CD14-positive monocyte (primary cell): ENCODE measurements around the gene SOBP. TPM values are rescaled to one million over a fixed set of nuclear protein-coding genes. Genes with fewer than 3 reads are reported as not detected.

Experiments
- DNase-seq, 3 donors: peaks; one replicate each; pipeline ENCODE4 v3.0.0-alpha.2; 2011 to 2022
- H2AFZ ChIP-seq: 2 replicates; pipeline ENCODE4 v1.6.0; 2012; ENCODE audit warnings: mild to moderate bottlenecking, low read depth, low read length, inconsistent platforms; ENCODE audit not compliant: insufficient read depth, poor library complexity, severe bottlenecking
- H3K27ac ChIP-seq, 2 donors: 1 replicate in 1 of 2; 2 replicates in 1 of 2; pipeline ENCODE4 v1.5.1; 2012 to 2013; ENCODE audit warnings: low read length in 2 of 2, control low read depth in 1 of 2, inconsistent platforms in 1 of 2, low read depth in 1 of 2, mild to moderate bottlenecking in 1 of 2
- H3K27me3 ChIP-seq, 2 donors: one replicate each; pipeline versions ENCODE4 v1.6.0 to v1.6.1; 2011 to 2013; ENCODE audit warnings: low read length in 2 of 2; ENCODE audit not compliant: control insufficient read depth in 2 of 2, insufficient read depth in 2 of 2
- H3K36me3 ChIP-seq, 2 donors: replicated peaks in 1 of 2; 1 replicate in 1 of 2; 2 replicates in 1 of 2; pipeline versions ENCODE4 v1.5.1 to v1.6.1; 2012 to 2013; ENCODE audit warnings: low read length in 2 of 2, control low read depth in 1 of 2, inconsistent platforms in 1 of 2, mild to moderate bottlenecking in 1 of 2; ENCODE audit not compliant: insufficient read depth in 2 of 2, control insufficient read depth in 1 of 2
- H3K4me1 ChIP-seq, 2 donors: 1 replicate in 1 of 2; 2 replicates in 1 of 2; pipeline versions ENCODE4 v1.5.1 to v1.6.1; 2012 to 2013; ENCODE audit warnings: low read length in 2 of 2, control low read depth in 1 of 2, inconsistent platforms in 1 of 2, mild to moderate bottlenecking in 1 of 2, moderate library complexity in 1 of 2; ENCODE audit not compliant: insufficient read depth in 2 of 2, control insufficient read depth in 1 of 2
- H3K4me2 ChIP-seq: replicated peaks from 2 replicates; pipeline ENCODE3; 2012; ENCODE audit warnings: low read length, moderate library complexity, mild to moderate bottlenecking; ENCODE audit not compliant: poor library complexity, severe bottlenecking; ENCODE audit errors: extremely low read depth
- H3K4me3 ChIP-seq, 3 experiments: fragments of 200-600 bp in 1 of 3; sonication (generic) in 1 of 3; replicated peaks in 1 of 3; 1 replicate in 2 of 3; 2 replicates in 1 of 3; pipeline ENCODE4 v1.5.1; 2011 to 2013; ENCODE audit warnings: low read length in 3 of 3, mild to moderate bottlenecking in 3 of 3, control low read depth in 2 of 3, low read depth in 2 of 3, inconsistent platforms in 1 of 3, moderate library complexity in 1 of 3
- H3K79me2 ChIP-seq: 2 replicates; pipeline ENCODE4 v1.6.0; 2012; ENCODE audit warnings: mild to moderate bottlenecking, control low read depth, inconsistent platforms, low read length, moderate library complexity; ENCODE audit not compliant: insufficient read depth
- H3K9ac ChIP-seq: 2 replicates; pipeline ENCODE4 v1.6.0; 2017; ENCODE audit warnings: low read length, mild to moderate bottlenecking; ENCODE audit not compliant: insufficient read depth, poor library complexity, severe bottlenecking
- H3K9me3 ChIP-seq, 2 donors: replicated peaks in 1 of 2; 1 replicate in 1 of 2; 2 replicates in 1 of 2; pipeline versions ENCODE4 v1.5.1 to v1.6.1; 2012 to 2013; ENCODE audit warnings: low read length in 2 of 2, control low read depth in 1 of 2; ENCODE audit not compliant: control insufficient read depth in 1 of 2, insufficient read depth in 1 of 2
- H4K20me1 ChIP-seq: 2 replicates; pipeline ENCODE4 v1.6.0; 2012; ENCODE audit warnings: mild to moderate bottlenecking, low read length, control low read depth, moderate library complexity; ENCODE audit not compliant: insufficient read depth
- H3K27ac Mint-ChIP-seq, 7 donors: one replicate each; pipeline ENCODE4 v1.8.0; 2020; ENCODE audit warnings: mild to moderate bottlenecking in 7 of 7, mixed read lengths in 7 of 7, moderate library complexity in 6 of 7, inconsistent platforms in 2 of 7
- H3K27me3 Mint-ChIP-seq, 3 donors: one replicate each; pipeline ENCODE4 v1.8.0; 2021 to 2022; ENCODE audit warnings: low read depth in 3 of 3, mild to moderate bottlenecking in 3 of 3, mixed read lengths in 3 of 3, moderate library complexity in 3 of 3, inconsistent platforms in 1 of 3
- H3K36me3 Mint-ChIP-seq, 2 donors: one replicate each; pipeline ENCODE4 v1.8.0; 2020; ENCODE audit warnings: mixed read lengths in 2 of 2, inconsistent platforms in 1 of 2, mild to moderate bottlenecking in 1 of 2
- H3K4me1 Mint-ChIP-seq: one replicate; pipeline ENCODE4 v1.8.0; 2020; ENCODE audit warnings: mild to moderate bottlenecking, mixed read lengths
- H3K4me3 Mint-ChIP-seq, 2 donors: one replicate each; pipeline ENCODE4 v1.8.0; 2020; ENCODE audit warnings: mild to moderate bottlenecking in 2 of 2, mixed read lengths in 2 of 2, moderate library complexity in 1 of 2
- H3K9me3 Mint-ChIP-seq, 7 donors: one replicate each; pipeline ENCODE4 v1.8.0; 2020 to 2022; ENCODE audit warnings: mixed read lengths in 7 of 7, mild to moderate bottlenecking in 6 of 7, moderate library complexity in 6 of 7, inconsistent platforms in 2 of 7
- CTCF ChIP-seq: fragments of 200-600 bp; IDR thresholded peaks from one replicate; pipeline ENCODE4 v1.8.0; 2022; ENCODE audit warnings: antibody characterized with exemption, mild to moderate bottlenecking
- whole genome bisulfite sequencing: methylation state at CpG from one replicate; pipeline ENCODE4 v1.1.5; 2013; ENCODE audit warnings: missing lambda C conversion rate; ENCODE audit not compliant: insufficient coverage; 5-methylcytosine and 5-hydroxymethylcytosine counted together
- intact Hi-C, 2 donors: fragments of 100-400 bp; cut with micrococcal nuclease; formaldehyde crosslinking; loops; one replicate each; pipeline versions ENCODE4 v1.15.0 to v1.15.1; 2023
- polyA plus RNA-seq, 3 donors: library from polyadenylated mRNA; depleted of rRNA in 1 of 3; unstranded in 2 of 3; stranded (reverse) in 1 of 3; fragments of 300-500 nt in 2 of 3; fragments of >200 nt in 1 of 3; fragmentation: Illumina TruSeq in 2 of 3; gene quantifications; 1 replicate in 2 of 3; 2 replicates in 1 of 3; pipeline ENCODE4 v1.2.3, GENCODE V29; 2012 to 2021

SOBP gene
- polyA plus RNA-seq, 3 donors = not detected

- intact Hi-C loops = no loop called here
- H3K36me3 Mint-ChIP-seq = no peaks in the 10 kb centered on the region
- TF ChIP-seq CTCF = no peak
- Histone ChIP-seq H3K4me2 (no peak overlapping the region), H3K4me1 (no peaks in the 10 kb centered on the region), H3K9me3 (no peaks in the 10 kb centered on the region), H3K9ac (no peak overlapping the region), H3K4me3 (no peak overlapping the region), H4K20me1 (no peaks in the 10 kb centered on the region), H3K27me3 (no peaks in the 10 kb centered on the region), H3K79me2 (no peaks in the 10 kb centered on the region), H3K27ac (no peak overlapping the region), H3K36me3 (no peaks in the 10 kb centered on the region), H2AFZ (no peak overlapping the region)
- peaks cover 4 to 5% (median 5%) of the 10 kb centered on the region in 3 donors for H3K27me3 Mint-ChIP-seq
- DNase-seq = no peak
- no peak overlapping the region for H3K4me3 Mint-ChIP-seq
- WGBS = 97% methylated on average over 4 of the region's 5 CpGs
- no peak overlapping the region for H3K27ac Mint-ChIP-seq
- no peaks in the 10 kb centered on the region for H3K4me1 Mint-ChIP-seq
- H3K9me3 Mint-ChIP-seq = peaks cover 0 to 3% (median 0%) of the 10 kb centered on the region in 7 donors
These were observed 110.2 kb downstream of the SOBP start for GRCh38 chr6:107600121-107600520.

GRCh38 chr6:107600936-107601335, 111.0 kb downstream of the SOBP start:
- intact Hi-C loops = no loop called here
- Histone ChIP-seq H3K9ac (no peak overlapping the region), H3K4me1 (no peaks in the 10 kb centered on the region), H2AFZ (no peak overlapping the region), H3K27me3 (no peaks in the 10 kb centered on the region), H4K20me1 (no peaks in the 10 kb centered on the region), H3K36me3 (no peaks in the 10 kb centered on the region), H3K4me2 (no peak overlapping the region), H3K4me3 (no peak overlapping the region), H3K27ac (no peak overlapping the region), H3K79me2 (no peaks in the 10 kb centered on the region), H3K9me3 (no peaks in the 10 kb centered on the region)
- no peak for TF ChIP-seq CTCF
- Mint-ChIP-seq H3K4me1 (no peaks in the 10 kb centered on the region), H3K27me3 (peaks cover 4 to 5% (median 5%) of the 10 kb centered on the region in 3 donors), H3K36me3 (no peaks in the 10 kb centered on the region), H3K4me3 (no peak overlapping the region), H3K9me3 (peaks cover 0 to 3% (median 0%) of the 10 kb centered on the region in 7 donors), H3K27ac (no peak overlapping the region)
- DNase-seq = no peak
- 94% methylated on average over 3 of the region's 5 CpGs for WGBS
